H1 (cell line): ENCODE results near the gene HIPK1. TPM values are rescaled to one million over a fixed set of nuclear protein-coding genes. Genes with fewer than 3 reads are reported as not detected.

Experiments used
- CTCF ChIA-PET: fragments of 300-600 bp; sonication (Branson Sonifier 250); formaldehyde crosslinking; loops from one replicate; lab custom pipeline; 2021; ENCODE audit not compliant: partially characterized antibody; lab: Charles Lee
- POLR2A ChIA-PET: fragments of 300-600 bp; sonication (Branson Sonifier 250); formaldehyde crosslinking; loops from one replicate; lab custom pipeline; 2021; ENCODE audit warnings: inconsistent platforms; ENCODE audit not compliant: partially characterized antibody; lab: Charles Lee
- DNase-seq, 2 experiments: peaks; one replicate each; pipeline versions ENCODE4 v3.0.0 to v3.0.0-alpha.2; 2010 to 2022; ENCODE audit warnings: low spot score in 2 of 2, low read depth in 1 of 2, mixed read lengths in 1 of 2
- FAIRE-seq: peaks from 2 replicates; lab custom pipeline; 2011; peaks lifted over from hg19 to GRCh38; lab: Jason Lieb, UNC
- H2AFZ ChIP-seq: 2 replicates; pipeline ENCODE4 v1.8.1; 2012; ENCODE audit warnings: low read length, inconsistent platforms
- H2AK5ac ChIP-seq: 2 replicates; pipeline ENCODE4 v1.6.1; 2013; ENCODE audit warnings: low read depth, low read length
- H2BK120ac ChIP-seq: replicated peaks from 2 replicates; pipeline ENCODE3; 2013; ENCODE audit warnings: low read depth, low read length, inconsistent platforms
- H2BK12ac ChIP-seq: 2 replicates; pipeline ENCODE4 v1.6.1; 2013; ENCODE audit warnings: low read depth, low read length
- H2BK15ac ChIP-seq: 2 replicates; pipeline ENCODE4 v1.6.1; 2013; ENCODE audit warnings: low read length
- H2BK20ac ChIP-seq: 2 replicates; pipeline ENCODE4 v1.6.1; 2013; ENCODE audit warnings: low read length
- H2BK5ac ChIP-seq: 2 replicates; pipeline ENCODE4 v1.6.1; 2013; ENCODE audit warnings: low read depth, low read length
- H3K14ac ChIP-seq: 2 replicates; pipeline ENCODE4 v1.6.1; 2013; ENCODE audit warnings: inconsistent platforms; ENCODE audit not compliant: insufficient read length
- H3K18ac ChIP-seq: 2 replicates; pipeline ENCODE4 v1.6.1; 2013; ENCODE audit warnings: low read length; ENCODE audit errors: extremely low read depth
- H3K23ac ChIP-seq: 2 replicates; pipeline ENCODE4 v1.6.1; 2013; ENCODE audit warnings: inconsistent platforms; ENCODE audit not compliant: insufficient read length
- H3K23me2 ChIP-seq: 2 replicates; pipeline ENCODE4 v1.6.1; 2013; ENCODE audit warnings: low read depth, low read length
- H3K27ac ChIP-seq: 2 replicates; pipeline ENCODE4 v1.6.1; 2011; ENCODE audit warnings: low read depth, low read length, inconsistent platforms
- H3K27me3 ChIP-seq, 4 experiments: replicated peaks in 1 of 4; 1 replicate in 1 of 4; 2 replicates in 3 of 4; pipeline versions ENCODE4 v1.6.1 to v1.8.1; 2011 to 2013; ENCODE audit warnings: low read length in 3 of 4, mild to moderate bottlenecking in 3 of 4, inconsistent platforms in 2 of 4, mixed read lengths in 2 of 4, moderate library complexity in 1 of 4; ENCODE audit not compliant: control insufficient read depth in 3 of 4, insufficient read depth in 3 of 4; ENCODE audit errors: extremely low read depth in 1 of 4
- H3K36me3 ChIP-seq, 4 experiments: 2 replicates each; pipeline versions ENCODE4 v1.6.1 to v1.8.1; 2011 to 2013; ENCODE audit warnings: mild to moderate bottlenecking in 4 of 4, low read length in 3 of 4, moderate library complexity in 2 of 4, control low read depth in 1 of 4, inconsistent platforms in 1 of 4; ENCODE audit not compliant: insufficient read depth in 4 of 4, control insufficient read depth in 2 of 4
- H3K4ac ChIP-seq: replicated peaks from 2 replicates; pipeline ENCODE3; 2013; ENCODE audit warnings: low read length, low read depth, mixed read lengths, inconsistent platforms; ENCODE audit not compliant: insufficient read length
- H3K4me1 ChIP-seq, 4 experiments: replicated peaks in 1 of 4; 1 replicate in 1 of 4; 2 replicates in 3 of 4; pipeline versions ENCODE4 v1.6.1 to v1.8.1; 2011 to 2013; ENCODE audit warnings: low read length in 3 of 4, inconsistent platforms in 2 of 4, mixed read lengths in 1 of 4; ENCODE audit not compliant: insufficient read depth in 4 of 4, control insufficient read depth in 3 of 4
- H3K4me2 ChIP-seq, 2 experiments: 2 replicates each; pipeline versions ENCODE4 v1.6.1 to v1.8.1; 2011 to 2013; ENCODE audit warnings: low read depth in 2 of 2, low read length in 2 of 2, control low read depth in 1 of 2, inconsistent platforms in 1 of 2, mild to moderate bottlenecking in 1 of 2; ENCODE audit not compliant: insufficient read depth in 1 of 2
- H3K4me3 ChIP-seq, 4 experiments: fragments of 200-600, 300-600 bp in 1 of 4; sonication (generic), shearing (Covaris generic), sonication (Bioruptor Twin) in 1 of 4; 2 replicates each; pipeline versions ENCODE4 v1.5.1 to v1.8.1; 2011 to 2016; ENCODE audit warnings: low read length in 4 of 4, low read depth in 3 of 4, control low read depth in 2 of 4, inconsistent platforms in 2 of 4, mild to moderate bottlenecking in 2 of 4, mixed read lengths in 1 of 4, moderate library complexity in 1 of 4; ENCODE audit not compliant: insufficient read depth in 2 of 4; ENCODE audit errors: extremely low read depth in 1 of 4
- H3K56ac ChIP-seq: replicated peaks from 2 replicates; pipeline ENCODE3; 2013; ENCODE audit warnings: low read depth, mild to moderate bottlenecking, mixed read lengths, low read length, inconsistent platforms; ENCODE audit not compliant: insufficient read length
- H3K79me1 ChIP-seq: 2 replicates; pipeline ENCODE4 v1.6.1; 2013; ENCODE audit warnings: low read depth, low read length, control low read depth
- H3K79me2 ChIP-seq, 2 experiments: 2 replicates each; pipeline versions ENCODE4 v1.6.1 to v1.8.1; 2012 to 2013; ENCODE audit warnings: low read length in 2 of 2, mild to moderate bottlenecking in 2 of 2, inconsistent platforms in 1 of 2; ENCODE audit not compliant: insufficient read depth in 2 of 2, control insufficient read depth in 1 of 2
- H3K9ac ChIP-seq, 4 experiments: replicated peaks in 1 of 4; 1 replicate in 1 of 4; 2 replicates in 3 of 4; pipeline versions ENCODE4 v1.6.1 to v1.8.1; 2011 to 2013; ENCODE audit warnings: low read depth in 3 of 4, low read length in 3 of 4, control low read depth in 2 of 4, mild to moderate bottlenecking in 2 of 4, moderate library complexity in 2 of 4, inconsistent platforms in 1 of 4; ENCODE audit errors: extremely low read depth in 1 of 4
- H3K9me3 ChIP-seq, 2 experiments: 2 replicates each; pipeline versions ENCODE4 v1.6.1 to v1.8.1; 2012 to 2013; ENCODE audit warnings: mild to moderate bottlenecking in 2 of 2, moderate library complexity in 2 of 2, control low read depth in 1 of 2, inconsistent platforms in 1 of 2, low read depth in 1 of 2, low read length in 1 of 2, mixed read lengths in 1 of 2; ENCODE audit not compliant: insufficient read depth in 2 of 2
- H4K20me1 ChIP-seq, 2 experiments: replicated peaks in 1 of 2; 2 replicates each; pipeline versions ENCODE3 to v1.8.1; 2011 to 2013; ENCODE audit warnings: inconsistent platforms in 2 of 2, low read length in 2 of 2, mild to moderate bottlenecking in 1 of 2; ENCODE audit not compliant: insufficient read depth in 2 of 2, control insufficient read depth in 1 of 2
- H4K5ac ChIP-seq: 2 replicates; pipeline ENCODE4 v1.6.1; 2013; ENCODE audit warnings: low read length, low read depth, mixed read lengths, inconsistent platforms; ENCODE audit not compliant: insufficient read length
- H4K8ac ChIP-seq: 2 replicates; pipeline ENCODE4 v1.8.0; 2013; ENCODE audit warnings: mild to moderate bottlenecking, moderate library complexity, low read length, inconsistent platforms; ENCODE audit not compliant: insufficient read depth; ENCODE audit errors: extremely low read depth
- H4K91ac ChIP-seq: replicated peaks from 2 replicates; pipeline ENCODE3; 2013; ENCODE audit warnings: low read length, mixed read lengths, inconsistent platforms; ENCODE audit not compliant: insufficient read length
- GTF2F1 ChIP-seq: IDR thresholded peaks from 2 replicates; pipeline ENCODE4 v1.6.1; 2012; ENCODE audit warnings: low read depth, low read length, improper control_type of control experiment, borderline replicate concordance
- SIRT6 ChIP-seq: IDR thresholded peaks from one replicate; pipeline ENCODE4 v1.7.1; 2012; ENCODE audit warnings: low read length, inconsistent platforms
- WGBS, 2 experiments: shearing (Covaris generic) in 1 of 2; methylation state at CpG; one replicate each; pipeline versions ENCODE4 v1.1.6 to v1.1.7; 2013 to 2015; ENCODE audit warnings: low lambda C conversion rate in 2 of 2, mixed read lengths in 2 of 2, inconsistent platforms in 1 of 2, low coverage in 1 of 2, missing lambda C conversion rate in 1 of 2; ENCODE audit not compliant: insufficient replicate concordance in 2 of 2, insufficient coverage in 1 of 2, insufficient read length in 1 of 2; ENCODE audit errors: extremely low coverage in 1 of 2, missing lambda C conversion rate in 1 of 2; 5-methylcytosine and 5-hydroxymethylcytosine counted together
- polyA plus RNA-seq, 7 experiments: library from polyadenylated mRNA; depleted of rRNA in 3 of 7; stranded (reverse) in 5 of 7; unstranded in 2 of 7; fragments of >200 nt in 5 of 7; fragments of 200-250 nt in 2 of 7; gene quantifications; 1 replicate in 5 of 7; 2 replicates in 1 of 7; 4 replicates in 1 of 7; pipeline versions ENCODE4 v1.2.1 to v1.2.3, GENCODE V29; 2011 to 2013; ENCODE audit warnings: missing spikeins in 2 of 7, mixed read lengths in 2 of 7
- total RNA-seq: library from RNA; stranded (reverse); fragmentation: NEBNext Ultra II Directional; extraction: Animal tissue kit (Norgen Biotek cat#: 25700); gene quantifications from 2 replicates; pipeline ENCODE4 v1.2.1, GENCODE V29; 2021

Gene HIPK1
- total and polyA plus RNA-seq, 2 of the 8 experiments (the other 6 are each of a cell fraction or from before 2014, with no cell fraction given), result 46.2 to 64.3 TPM

- H3K4me2 ChIP-seq, result no peak overlapping the region
- no peak overlapping the region for H2AFZ ChIP-seq
- H2BK12ac ChIP-seq, result no peak overlapping the region
- H3K23me2 ChIP-seq, result no peaks in the 10 kb centered on the region
- CTCF ChIA-PET, result no interaction called here
- no peak overlapping the region for H3K9ac ChIP-seq
- H3K27me3 ChIP-seq, result no peaks in the 10 kb centered on the region
- H4K20me1 ChIP-seq, result no peaks in the 10 kb centered on the region
- H3K9me3 ChIP-seq, result no peaks in the 10 kb centered on the region
- peaks cover 0 to 5% (median 2%) of the 10 kb centered on the region in 4 experiments; a peak in 2 of 8 replicates for H3K36me3 ChIP-seq
- H2BK20ac ChIP-seq, result no peak overlapping the region
- no peak overlapping the region for H3K4me3 ChIP-seq
- H4K91ac ChIP-seq, result no peak overlapping the region
- H4K8ac ChIP-seq, result no peak overlapping the region
- no peak for FAIRE-seq
- TF ChIP-seq SIRT6 (no peak), GTF2F1 (no peak)
- TF ChIP-seq, all 59 proteins: peak for 0
- H3K56ac ChIP-seq, result no peak overlapping the region
- H3K79me2 ChIP-seq, result no peaks in the 10 kb centered on the region
- H3K4ac ChIP-seq, result no peak overlapping the region
- H2BK120ac ChIP-seq, result no peak overlapping the region
- no peak overlapping the region for H3K23ac ChIP-seq
- no peak overlapping the region for H3K27ac ChIP-seq
- no peaks in the 10 kb centered on the region for H3K79me1 ChIP-seq
- WGBS, 2 experiments, result 94% methylated on average over 10 of the region's 11 CpGs; no CpG with 5 or more reads in 1 of the 2 experiments
- H2AK5ac ChIP-seq, result no peak overlapping the region
- H3K14ac ChIP-seq, result no peak overlapping the region
- no peak overlapping the region for H2BK5ac ChIP-seq
- H3K4me1 ChIP-seq, result no peaks in the 10 kb centered on the region
- DNase-seq, result no peak
- H4K5ac ChIP-seq, result no peak overlapping the region
- no peak overlapping the region for H2BK15ac ChIP-seq
- H3K18ac ChIP-seq, result no peak overlapping the region
- POLR2A ChIA-PET, result no interaction called here
These were observed 37.4 kb upstream of the HIPK1 start for GRCh38 chr1:113891631-113892220.
